Fibroblast of mammary gland (primary cell): Measurements from ENCODE around the gene POLA2.

Source experiments
- DNase-seq: peaks from one replicate; pipeline ENCODE4 v3.0.0-alpha.2; 2010; ENCODE audit warnings: low read depth
- H3K4me3 ChIP-seq: 2 replicates; pipeline ENCODE4 v1.5.1; 2011; ENCODE audit warnings: low read depth, mild to moderate bottlenecking, low read length, moderate library complexity; ENCODE audit not compliant: control insufficient read depth
- CTCF ChIP-seq: conservative IDR thresholded peaks from 2 replicates; pipeline ENCODE4 v1.5.1; 2011; ENCODE audit warnings: low read depth, low read length, inconsistent platforms; ENCODE audit not compliant: control insufficient read depth, insufficient read depth

Gene POLA2

GRCh38 chr11:65216830-65217229 lies 44.9 kb upstream of the POLA2 start:
- DNase-seq: no peak
- H3K4me3 ChIP-seq: no peak overlapping the region
- no peak for TF ChIP-seq CTCF

GRCh38 chr11:65217441-65218423 lies 44.0 kb upstream of the POLA2 start:
- TF ChIP-seq CTCF: no peak
- H3K4me3 ChIP-seq: no peak overlapping the region
- no peak for DNase-seq

- DNase-seq: no peak
- H3K4me3 ChIP-seq: no peak overlapping the region
- no peak for TF ChIP-seq CTCF
Measured at GRCh38 chr11:65218446-65218845, 43.3 kb upstream of the POLA2 start.

- peak; percentile 81 for DNase-seq
- no peak for TF ChIP-seq CTCF
- no peak overlapping the region for H3K4me3 ChIP-seq
Measured at GRCh38 chr11:65219930-65220213, 41.9 kb upstream of the POLA2 start.

GRCh38 chr11:65221026-65221425 lies 40.7 kb upstream of the POLA2 start:
- H3K4me3 ChIP-seq: no peak overlapping the region
- TF ChIP-seq CTCF: no peak
- no peak for DNase-seq

GRCh38 chr11:65223011-65223410 lies 38.8 kb upstream of the POLA2 start:
- no peak for TF ChIP-seq CTCF
- H3K4me3 ChIP-seq: no peak overlapping the region

GRCh38 chr11:65224930-65225278 lies 36.9 kb upstream of the POLA2 start:
- TF ChIP-seq CTCF: no peak
- DNase-seq: peak; percentile 73
- H3K4me3 ChIP-seq: no peak overlapping the region

More at GRCh38 chr11:65223011-65223410, 38.8 kb upstream of the POLA2 start:
- DNase-seq: no peak
